Measurements from ENCODE around the gene ITPRID2. TPM values are rescaled to one million over a fixed set of nuclear protein-coding genes. Genes with fewer than 3 reads are reported as not detected.

The ITPRID2 gene
- total RNA-seq, 8 experiments from 2014 or later = 27.2 to 113 (median 35.9) TPM

Other genes starting within 250 kb of the ITPRID2 start
- 1 to 10 TPM in 6 of 8 experiments, under 1 TPM in 2; 0.38 to 8.3 (median 2.8) TPM for gene CERKL, start 234.6 kb upstream of the ITPRID2 start, total RNA-seq
- gene NEUROD1, start 211.2 kb upstream of the ITPRID2 start, total RNA-seq = 10 to 100 TPM in 1 of 8 experiments, 1 to 10 TPM in 3, under 1 TPM in 3, not detected in 1; 0.21 to 59.0 (median 3.3) TPM
- 10 to 100 TPM in 1 of 8 experiments, under 1 TPM in 4, not detected in 3; 0.14 to 10.3 (median 0.46) TPM for gene PPP1R1C, start 94.1 kb downstream of the ITPRID2 start, total RNA-seq

All from motor neuron (in vitro differentiated cells).